Mucosa of gallbladder (tissue), 1 donor: ENCODE measurements around the gene ADAMTSL4. TPM values are rescaled to one million over a fixed set of nuclear protein-coding genes. Genes with fewer than 3 reads are reported as not detected.
"Not testable (repeated sequence)": the region's sequence is repeated elsewhere in the genome, so short reads cannot be mapped to it uniquely, and the experiment has no call there.

Source experiments
- DNase-seq: peaks from one replicate; pipeline ENCODE4 v3.0.0-alpha.2; 2020; ENCODE audit warnings: low spot score
- total RNA-seq: library from RNA; stranded (reverse); gene quantifications from one replicate; pipeline ENCODE4 v1.2.1, GENCODE V29; 2021
- donor health status: DM: no; HTN: no; CAD: no.

ADAMTSL4 gene
- total RNA-seq, 1 donor from 2014 or later: 17.2 TPM

DNA sequence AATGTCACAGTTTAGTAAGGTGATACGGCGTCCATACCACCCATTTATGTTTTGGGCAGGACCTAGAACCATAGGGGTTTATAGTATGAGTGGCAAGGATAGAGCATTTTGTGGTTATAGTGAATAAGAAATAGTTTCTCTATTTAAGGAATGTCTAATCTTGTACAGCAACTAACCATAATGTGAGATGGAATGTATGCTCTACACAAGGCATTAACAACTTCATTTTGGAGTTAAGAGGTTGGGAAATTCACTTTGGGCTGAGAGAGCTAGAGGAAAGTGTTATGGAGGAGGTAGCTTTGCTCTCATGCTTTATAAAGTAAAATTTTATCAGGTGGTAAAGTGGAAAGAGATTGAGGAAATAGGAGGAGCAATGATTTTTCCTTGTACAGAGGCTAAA is 33.2 kb downstream of the ADAMTSL4 start:
- DNase-seq: no peak

DNA sequence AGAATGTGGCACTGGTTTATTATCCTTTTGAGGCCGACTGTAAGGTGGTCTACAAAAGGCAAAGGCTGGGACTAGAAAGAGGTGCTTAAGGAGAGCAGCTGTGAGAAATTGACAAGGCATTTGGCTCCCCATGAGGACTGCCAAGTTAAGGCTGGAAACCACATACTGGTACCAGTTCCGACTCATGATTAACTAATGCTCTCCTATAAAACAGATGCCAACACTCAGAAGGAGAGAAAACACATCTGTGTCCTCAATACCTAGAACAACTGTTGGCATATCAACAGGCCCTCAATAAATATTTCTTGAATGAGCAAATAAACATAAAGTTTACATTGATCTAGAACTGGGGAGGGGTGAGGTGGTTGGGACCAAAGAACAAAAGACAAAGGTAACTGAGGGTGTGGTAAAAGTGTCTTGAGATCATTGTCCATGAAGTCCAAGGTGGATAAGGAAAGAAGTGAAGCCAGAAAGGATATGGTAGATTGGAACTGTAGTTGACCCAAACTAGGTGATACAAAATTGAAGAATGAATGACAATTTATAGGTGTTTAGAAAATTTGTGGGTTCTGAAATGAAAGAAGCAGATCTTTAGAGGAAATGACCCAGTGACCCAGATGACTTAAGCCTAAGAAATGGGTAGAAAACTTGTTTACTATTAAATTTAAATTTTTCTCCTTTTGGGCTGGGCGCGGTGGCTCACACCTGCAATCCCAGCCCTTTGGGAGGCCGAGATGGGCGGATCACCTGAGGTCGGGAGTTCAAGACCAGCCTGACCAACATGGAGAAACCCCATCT is 47.1 kb downstream of the ADAMTSL4 start:
- no peak for DNase-seq

DNA sequence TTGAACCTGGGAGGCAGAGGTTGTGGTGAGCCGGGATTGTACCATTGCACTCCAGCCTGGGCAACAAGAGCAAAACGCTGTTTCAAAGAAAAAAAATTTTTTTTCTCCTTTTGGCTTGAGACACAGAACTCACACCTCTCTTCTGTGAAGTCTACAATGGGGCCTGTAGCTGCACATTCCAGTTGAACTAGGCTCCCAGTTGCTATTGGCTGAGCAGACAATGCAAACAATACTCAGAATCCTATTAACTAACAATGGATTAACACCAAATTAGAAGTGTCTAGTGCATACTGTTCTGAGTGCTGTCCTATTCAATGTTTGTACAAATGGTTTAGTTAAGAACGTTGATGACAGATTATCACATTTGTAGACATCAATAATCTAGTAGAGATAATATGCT is 47.8 kb downstream of the ADAMTSL4 start:
- no peak for DNase-seq

DNA sequence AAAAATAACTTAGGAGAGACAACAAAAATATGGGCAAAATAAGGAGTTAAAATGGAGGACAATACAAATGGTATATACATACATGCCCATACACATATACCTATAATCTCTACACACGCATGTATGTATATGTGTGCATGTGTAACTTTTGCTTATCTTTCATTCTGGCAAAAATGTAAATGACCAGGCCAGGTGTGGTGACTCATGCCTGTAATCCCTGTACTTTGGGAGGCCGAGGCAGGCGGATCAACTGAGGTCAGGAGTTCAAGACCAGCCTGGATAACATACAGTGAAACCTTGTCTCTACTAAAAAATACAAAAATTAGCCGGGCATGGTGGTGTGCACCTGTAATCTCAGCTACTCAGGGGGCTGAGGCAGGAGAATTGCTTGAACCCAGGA is 49.1 kb downstream of the ADAMTSL4 start:
- not testable (repeated sequence) for DNase-seq

DNA sequence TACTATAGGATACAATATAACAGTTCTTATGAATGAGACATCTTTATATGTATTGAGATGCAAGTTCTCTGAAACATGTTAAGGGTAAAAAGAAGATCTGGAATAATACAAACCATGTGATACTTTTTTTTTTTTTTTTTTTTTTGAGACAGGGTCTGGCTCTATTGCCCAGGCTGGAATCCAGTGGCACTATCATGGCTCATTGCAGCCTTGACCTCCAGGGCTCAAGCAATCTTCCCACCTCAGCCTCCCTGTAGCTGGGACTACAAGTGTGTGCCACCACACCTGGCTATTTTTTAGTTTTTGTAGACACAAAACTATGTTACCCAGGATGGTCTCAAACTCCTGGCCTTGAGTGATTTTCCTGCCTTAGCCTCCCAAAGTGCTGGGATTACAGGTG is 52.3 kb downstream of the ADAMTSL4 start:
- no peak for DNase-seq

DNA sequence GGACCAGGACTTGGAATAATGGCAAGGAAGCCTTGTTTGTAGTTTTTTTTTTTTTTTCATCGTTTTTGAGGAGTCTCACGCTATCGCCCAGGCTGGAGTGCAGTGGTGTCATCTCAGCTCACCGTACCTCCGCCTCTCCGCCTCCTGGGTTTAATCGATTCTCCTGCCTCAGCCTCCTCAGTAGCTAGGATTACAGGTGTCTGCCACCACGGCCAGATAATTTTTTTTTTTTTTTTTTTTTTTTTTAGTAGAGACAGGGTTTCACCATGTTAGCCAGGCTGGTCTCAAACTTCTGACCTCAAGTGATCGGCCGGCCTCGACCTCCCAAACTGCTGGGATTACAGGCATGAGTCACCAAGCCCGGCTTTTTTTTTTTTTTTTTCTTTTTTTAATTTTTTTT is 53.2 kb downstream of the ADAMTSL4 start:
- DNase-seq: not testable (repeated sequence)

DNA sequence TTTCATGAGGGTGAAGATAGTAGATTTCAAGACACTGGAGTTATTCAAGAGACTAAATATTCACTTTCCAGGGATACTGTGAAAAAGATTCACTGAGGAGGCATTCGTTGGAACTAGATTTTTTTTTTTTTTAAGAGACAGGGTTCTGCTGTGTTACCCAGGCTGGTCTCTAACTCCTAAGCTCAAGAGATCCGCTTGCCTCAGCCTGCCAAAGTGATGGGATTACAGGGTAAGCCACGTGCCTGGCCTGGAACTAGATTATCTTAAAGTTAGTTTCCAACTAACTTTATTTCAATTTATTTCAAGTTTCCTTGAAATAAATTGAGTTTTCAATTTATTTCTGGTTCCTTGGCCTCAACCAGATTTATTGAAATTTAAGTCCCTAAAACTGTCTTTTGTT is 54.5 kb downstream of the ADAMTSL4 start:
- no peak for DNase-seq

DNA sequence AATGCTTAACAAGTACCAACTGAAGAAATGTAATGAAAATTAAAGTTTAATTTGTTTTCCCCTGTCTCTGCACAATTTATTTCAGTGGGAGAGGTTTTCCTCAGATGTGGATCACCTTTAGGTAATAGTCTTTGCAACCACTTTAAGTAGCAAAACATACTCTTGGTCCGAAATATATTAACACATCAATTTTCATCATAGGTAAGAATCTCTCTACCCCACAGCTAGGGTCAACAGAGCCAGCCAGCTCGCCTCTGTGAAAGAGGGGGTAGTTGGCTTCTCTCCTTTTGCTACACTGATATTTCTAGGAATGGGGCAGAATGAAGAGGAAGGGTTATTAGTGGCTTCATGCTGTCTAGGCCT is 55.0 kb downstream of the ADAMTSL4 start:
- no peak for DNase-seq

DNA sequence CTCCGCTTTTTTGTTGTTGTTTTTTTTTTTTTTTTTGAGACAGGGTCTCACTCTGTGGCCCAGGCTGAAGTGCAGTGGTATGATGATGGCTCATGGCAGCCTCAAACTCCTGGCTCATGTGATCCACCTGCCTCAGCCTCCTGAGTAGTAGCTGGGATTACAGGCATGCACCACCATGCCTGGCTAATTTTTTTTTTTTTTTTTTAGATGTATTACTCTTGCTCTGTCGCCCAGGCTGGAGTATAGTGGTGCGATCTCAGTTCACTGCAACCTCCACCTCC is 56.2 kb downstream of the ADAMTSL4 start:
- DNase-seq: not testable (repeated sequence)

DNA sequence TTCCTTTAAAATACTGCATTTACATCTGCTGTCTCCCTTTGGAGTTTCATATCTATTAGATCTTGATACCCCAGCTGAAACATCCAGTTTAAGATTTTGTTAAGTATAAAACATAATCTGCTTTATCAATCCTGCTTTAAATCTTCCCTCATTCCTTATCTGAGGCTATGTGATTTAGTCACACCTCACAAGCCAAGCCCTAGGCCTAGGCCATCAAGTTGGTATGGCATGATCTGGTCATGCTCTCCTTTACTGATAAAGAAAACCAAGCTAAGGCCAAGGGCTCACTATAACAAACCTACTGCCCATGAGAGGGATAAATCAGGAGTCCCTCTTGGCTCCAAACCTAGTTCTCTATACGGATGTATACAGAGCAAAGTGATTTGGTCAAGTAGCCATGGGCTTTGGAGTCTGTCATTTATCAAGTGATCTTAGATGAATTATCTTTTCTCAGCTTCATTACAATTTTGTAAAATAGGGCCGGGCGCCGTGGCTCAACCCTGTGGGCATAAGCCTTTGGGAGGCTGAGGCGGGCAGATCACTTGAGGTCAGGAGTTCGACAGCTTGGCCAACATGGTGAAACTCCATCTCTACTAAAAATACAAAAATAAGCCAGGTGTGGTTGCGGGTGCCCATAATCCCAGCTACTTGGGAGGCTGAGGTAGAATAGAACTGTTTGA is 57.4 kb downstream of the ADAMTSL4 start:
- DNase-seq: no peak

DNA sequence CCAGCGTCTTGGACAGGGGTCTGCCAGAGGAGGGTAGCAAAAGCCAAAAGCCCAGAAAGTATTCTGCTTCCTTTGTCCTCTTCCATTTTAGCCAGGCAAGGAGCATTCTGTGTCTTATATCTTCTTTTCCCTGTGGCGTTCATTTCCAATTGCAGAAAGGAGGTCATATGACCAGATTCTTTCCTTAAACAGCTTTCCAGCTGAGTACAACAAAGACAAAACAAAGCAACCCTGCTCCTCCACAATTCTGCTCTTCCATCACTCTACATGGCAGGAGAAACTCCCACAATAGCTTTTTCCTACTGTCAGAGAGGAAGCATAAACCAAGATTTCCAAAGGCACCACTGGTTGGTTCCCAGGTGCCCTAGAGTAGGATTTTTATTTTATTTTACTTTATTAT is 60.5 kb downstream of the ADAMTSL4 start:
- no peak for DNase-seq

Other genes with a start within 250 kb of the ADAMTSL4 start
- 50.8 TPM for gene PRPF3, start 227.9 kb upstream of the ADAMTSL4 start, total RNA-seq
- 33.2 TPM for gene RPRD2, start 185.3 kb upstream of the ADAMTSL4 start, total RNA-seq
- 28.3 TPM for gene TARS2, start 62.0 kb upstream of the ADAMTSL4 start, total RNA-seq
- 681 TPM for gene ECM1, start 41.3 kb upstream of the ADAMTSL4 start, total RNA-seq
- gene FALEC, start 33.7 kb upstream of the ADAMTSL4 start, total RNA-seq: 1.1 TPM
- gene MCL1, start 30.2 kb downstream of the ADAMTSL4 start, total RNA-seq: 231 TPM
- gene ENSA, start 80.2 kb downstream of the ADAMTSL4 start, total RNA-seq: 181 TPM
- 52.9 TPM for gene GOLPH3L, start 147.7 kb downstream of the ADAMTSL4 start, total RNA-seq
- not detected for gene HORMAD1, start 171.5 kb downstream of the ADAMTSL4 start, total RNA-seq
- 106 TPM for gene CTSS, start 216.4 kb downstream of the ADAMTSL4 start, total RNA-seq